ENCODE measurements around the gene UBQLN4. TPM values are rescaled to one million over a fixed set of nuclear protein-coding genes. Genes with fewer than 3 reads are reported as not detected.

UBQLN4 gene
- total RNA-seq, 1 donor = 13.0 TPM

- Histone ChIP-seq H2AFZ (ENCODE audit: low read length) (no peak overlapping the region), H3K27ac (ENCODE audit: low read depth, low read length) (no peak overlapping the region), H3K36me3 (ENCODE audit: insufficient read depth, low read length) (peaks cover 24% of the 10 kb centered on the region), H3K4me3 (ENCODE audit: insufficient read depth, low read length) (no peak overlapping the region), H3K4me2 (ENCODE audit: insufficient read depth, low read length) (no peak overlapping the region), H3K27me3 (ENCODE audit: insufficient read depth, low read length) (peaks cover 6% of the 10 kb centered on the region), H3K9me3 (ENCODE audit: low read depth, low read length) (no peaks in the 10 kb centered on the region), H3K4me1 (ENCODE audit: insufficient read depth, low read length) (peaks cover 8% of the 10 kb centered on the region), H3K79me2 (ENCODE audit: insufficient read depth, low read length) (peaks cover 31% of the 10 kb centered on the region), H4K20me1 (ENCODE audit: insufficient read depth, low read length) (peaks cover 10% of the 10 kb centered on the region)
- TF ChIP-seq, protein P1, sequence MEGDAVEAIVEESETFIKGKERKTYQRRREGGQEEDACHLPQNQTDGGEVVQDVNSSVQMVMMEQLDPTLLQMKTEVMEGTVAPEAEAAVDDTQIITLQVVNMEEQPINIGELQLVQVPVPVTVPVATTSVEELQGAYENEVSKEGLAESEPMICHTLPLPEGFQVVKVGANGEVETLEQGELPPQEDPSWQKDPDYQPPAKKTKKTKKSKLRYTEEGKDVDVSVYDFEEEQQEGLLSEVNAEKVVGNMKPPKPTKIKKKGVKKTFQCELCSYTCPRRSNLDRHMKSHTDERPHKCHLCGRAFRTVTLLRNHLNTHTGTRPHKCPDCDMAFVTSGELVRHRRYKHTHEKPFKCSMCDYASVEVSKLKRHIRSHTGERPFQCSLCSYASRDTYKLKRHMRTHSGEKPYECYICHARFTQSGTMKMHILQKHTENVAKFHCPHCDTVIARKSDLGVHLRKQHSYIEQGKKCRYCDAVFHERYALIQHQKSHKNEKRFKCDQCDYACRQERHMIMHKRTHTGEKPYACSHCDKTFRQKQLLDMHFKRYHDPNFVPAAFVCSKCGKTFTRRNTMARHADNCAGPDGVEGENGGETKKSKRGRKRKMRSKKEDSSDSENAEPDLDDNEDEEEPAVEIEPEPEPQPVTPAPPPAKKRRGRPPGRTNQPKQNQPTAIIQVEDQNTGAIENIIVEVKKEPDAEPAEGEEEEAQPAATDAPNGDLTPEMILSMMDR (IDR thresholded peaks at IDR 0.05; ENCODE audit: extremely low read depth, low read depth, low read length) = no peak
- peak; percentile 19 for DNase-seq (ENCODE audit: insufficient read length, low spot score, missing footprints)
These were observed 31.6 kb downstream of the UBQLN4 start for GRCh38 chr1:156021954-156022353.

GRCh38 chr1:156021093-156021428 is 32.5 kb downstream of the UBQLN4 start:
- H3K36me3 ChIP-seq (ENCODE audit: insufficient read depth, low read length) = peaks cover 32% of the 10 kb centered on the region
- no peak for DNase-seq (ENCODE audit: insufficient read length, low spot score, missing footprints)
- TF ChIP-seq, protein P1 (IDR thresholded peaks at IDR 0.05; ENCODE audit: extremely low read depth, low read depth, low read length) = no peak

GRCh38 chr1:156020293-156021092 is 33.1 kb downstream of the UBQLN4 start, which contains the start of gene SSR2:
SSR2 (minus strand) TSS chr1:156020951; CDS start chr1:156020167, 784 bp downstream.
- H3K9me3 ChIP-seq (ENCODE audit: low read depth, low read length) = no peaks in the 10 kb centered on the region
- TF ChIP-seq, protein P1 (IDR thresholded peaks at IDR 0.05; ENCODE audit: extremely low read depth, low read depth, low read length) = no peak
- H4K20me1 ChIP-seq (ENCODE audit: insufficient read depth, low read length) = peaks cover 15% of the 10 kb centered on the region
- peaks cover 38% of the 10 kb centered on the region for H3K36me3 ChIP-seq (ENCODE audit: insufficient read depth, low read length)
- peak within 1 kb of the TSS; percentile 68 for H3K27ac ChIP-seq (ENCODE audit: low read depth, low read length)
- peak within 1 kb of the TSS; percentile 99 for H3K4me2 ChIP-seq (ENCODE audit: insufficient read depth, low read length)
- peaks cover 35% of the 10 kb centered on the region for H3K79me2 ChIP-seq (ENCODE audit: insufficient read depth, low read length)
- peak within 1 kb of the TSS; percentile 89 for H2AFZ ChIP-seq (ENCODE audit: low read length)
- peaks cover 6% of the 10 kb centered on the region for H3K27me3 ChIP-seq (ENCODE audit: insufficient read depth, low read length)
- H3K4me1 ChIP-seq (ENCODE audit: insufficient read depth, low read length) = peaks cover 8% of the 10 kb centered on the region
- H3K4me3 ChIP-seq (ENCODE audit: insufficient read depth, low read length) = peak within 1 kb of the TSS; percentile 92
- peak; percentile 97 for DNase-seq (ENCODE audit: insufficient read length, low spot score, missing footprints)

More at GRCh38 chr1:156021093-156021428, 32.5 kb downstream of the UBQLN4 start:
- H3K27me3 ChIP-seq (ENCODE audit: insufficient read depth, low read length) = peaks cover 6% of the 10 kb centered on the region
- H3K79me2 ChIP-seq (ENCODE audit: insufficient read depth, low read length) = peaks cover 35% of the 10 kb centered on the region
- no peak overlapping the region for H3K27ac ChIP-seq (ENCODE audit: low read depth, low read length)
- H4K20me1 ChIP-seq (ENCODE audit: insufficient read depth, low read length) = peaks cover 15% of the 10 kb centered on the region
- peak overlapping the region; percentile 92 for H3K4me3 ChIP-seq (ENCODE audit: insufficient read depth, low read length)
- peak overlapping the region; percentile 89 for H2AFZ ChIP-seq (ENCODE audit: low read length)
- H3K4me2 ChIP-seq (ENCODE audit: insufficient read depth, low read length) = peak overlapping the region; percentile 90
- peaks cover 8% of the 10 kb centered on the region for H3K4me1 ChIP-seq (ENCODE audit: insufficient read depth, low read length)
- no peaks in the 10 kb centered on the region for H3K9me3 ChIP-seq (ENCODE audit: low read depth, low read length)

GRCh38 chr1:156019946-156020292 is 33.7 kb downstream of the UBQLN4 start:
- Histone ChIP-seq H3K27me3 (ENCODE audit: insufficient read depth, low read length) (peaks cover 6% of the 10 kb centered on the region), H4K20me1 (ENCODE audit: insufficient read depth, low read length) (peaks cover 17% of the 10 kb centered on the region), H3K27ac (ENCODE audit: low read depth, low read length) (peak overlapping the region; percentile 68), H3K36me3 (ENCODE audit: insufficient read depth, low read length) (peaks cover 41% of the 10 kb centered on the region), H3K9me3 (ENCODE audit: low read depth, low read length) (no peaks in the 10 kb centered on the region), H3K4me3 (ENCODE audit: insufficient read depth, low read length) (peak overlapping the region; percentile 92), H3K4me2 (ENCODE audit: insufficient read depth, low read length) (peak overlapping the region; percentile 99), H3K4me1 (ENCODE audit: insufficient read depth, low read length) (peaks cover 8% of the 10 kb centered on the region), H3K79me2 (ENCODE audit: insufficient read depth, low read length) (peaks cover 36% of the 10 kb centered on the region), H2AFZ (ENCODE audit: low read length) (peak overlapping the region; percentile 89)
- TF ChIP-seq, protein P1 (IDR thresholded peaks at IDR 0.05; ENCODE audit: extremely low read depth, low read depth, low read length) = no peak
- peak; percentile 83 for DNase-seq (ENCODE audit: insufficient read length, low spot score, missing footprints)
